ENCODE measurements around the gene BORCS5.

The BORCS5 gene

DNA sequence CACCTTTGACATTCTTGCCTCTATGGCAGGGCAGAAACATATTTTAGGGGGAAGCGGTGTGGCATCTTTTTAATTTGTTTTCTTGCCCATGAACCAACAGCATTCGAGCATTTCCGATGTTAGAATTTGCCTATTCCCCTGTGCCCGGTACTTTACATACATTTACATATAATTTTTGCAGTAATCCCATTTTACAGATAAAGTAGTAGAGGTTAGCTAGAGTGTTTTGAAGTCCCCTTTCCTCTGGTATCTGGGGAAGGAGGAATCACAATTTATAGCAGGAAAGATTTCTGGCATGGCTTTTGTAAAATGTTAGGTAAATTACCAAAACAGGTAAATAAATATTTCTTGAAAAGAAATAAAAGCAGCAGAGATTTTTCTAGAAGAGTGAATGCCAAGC is 1.6 kb downstream of the BORCS5 start:
- Mint-ChIP-seq H3K27me3 (no peaks in the 10 kb centered on the region), H3K4me3 (peak overlapping the region; percentile 96), H3K9me3 (no peaks in the 10 kb centered on the region), H3K4me1 (peaks cover 33% of the 10 kb centered on the region), H3K27ac (ENCODE audit: low read depth) (peak overlapping the region; percentile 95), H3K36me3 (ENCODE audit: insufficient read depth) (peaks cover 17% of the 10 kb centered on the region)
- ATAC-seq (replicated peaks; ENCODE audit: extremely low read depth, poor library complexity, severe bottlenecking): no peak
- no peak for DNase-seq (ENCODE audit: low spot score in 2 of 2)

DNA sequence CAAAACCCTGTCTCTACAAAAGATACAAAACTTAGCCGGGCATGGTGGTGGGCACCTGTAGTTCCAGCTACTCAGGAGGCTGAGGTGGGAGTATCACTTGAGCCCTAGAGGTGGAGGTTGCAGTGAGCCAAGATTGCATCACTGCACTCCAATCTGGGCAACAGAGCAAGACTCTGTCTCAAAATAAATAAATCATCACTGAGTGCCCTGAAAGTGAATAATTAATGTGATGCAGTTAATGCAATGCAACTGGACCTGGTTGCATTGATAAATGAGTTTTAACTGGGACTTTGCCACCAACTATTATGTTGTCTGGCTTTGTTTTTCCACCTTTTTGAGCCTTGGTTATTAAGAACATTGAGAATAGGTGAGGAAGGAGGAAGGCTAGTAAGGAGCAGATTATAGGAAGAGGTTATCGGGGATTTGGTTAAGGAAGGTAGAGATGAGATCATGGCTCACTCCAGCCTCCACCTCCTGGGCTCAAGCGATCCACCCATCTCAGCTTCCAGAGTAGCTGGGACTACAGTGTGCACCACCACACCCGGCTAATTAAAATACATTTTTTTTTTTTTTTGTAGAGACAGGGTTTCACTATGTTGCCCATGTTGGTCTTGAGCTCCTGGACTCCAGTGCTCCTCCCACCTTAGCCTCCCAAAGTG is 8.0 kb downstream of the BORCS5 start:
- Mint-ChIP-seq H3K4me1 (peaks cover 57% of the 10 kb centered on the region), H3K9me3 (no peaks in the 10 kb centered on the region), H3K36me3 (ENCODE audit: insufficient read depth) (peaks cover 7% of the 10 kb centered on the region), H3K27me3 (no peaks in the 10 kb centered on the region), H3K4me3 (no peak overlapping the region), H3K27ac (ENCODE audit: low read depth) (peak overlapping the region; percentile 83)
- DNase-seq (ENCODE audit: low spot score in 2 of 2) (no peak), ATAC-seq (replicated peaks; ENCODE audit: extremely low read depth, poor library complexity, severe bottlenecking) (no peak)

DNA sequence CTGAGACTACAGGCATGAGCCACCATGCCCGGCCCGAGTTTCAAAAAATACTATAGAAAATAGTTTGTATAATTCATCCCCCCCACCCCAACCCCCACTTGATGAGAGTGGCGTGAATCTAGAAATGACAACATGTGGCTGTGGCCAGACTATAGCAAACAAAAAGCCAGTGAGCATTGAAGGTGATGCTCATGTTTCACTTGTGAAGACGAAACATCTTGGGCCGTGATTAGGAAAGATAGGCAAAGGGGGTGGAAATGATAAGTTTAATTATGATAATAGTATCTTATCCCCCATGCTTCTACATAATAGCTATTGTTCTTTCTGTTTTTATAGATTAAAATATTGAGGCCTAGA is 8.5 kb downstream of the BORCS5 start:
- Mint-ChIP-seq H3K27me3 (no peaks in the 10 kb centered on the region), H3K4me3 (no peak overlapping the region), H3K9me3 (no peaks in the 10 kb centered on the region), H3K36me3 (ENCODE audit: insufficient read depth) (peaks cover 9% of the 10 kb centered on the region), H3K4me1 (peaks cover 57% of the 10 kb centered on the region), H3K27ac (ENCODE audit: low read depth) (peak overlapping the region; percentile 54)
- ATAC-seq (replicated peaks; ENCODE audit: extremely low read depth, poor library complexity, severe bottlenecking) (peak; percentile 41), DNase-seq (ENCODE audit: low spot score in 2 of 2) (no peak)

DNA sequence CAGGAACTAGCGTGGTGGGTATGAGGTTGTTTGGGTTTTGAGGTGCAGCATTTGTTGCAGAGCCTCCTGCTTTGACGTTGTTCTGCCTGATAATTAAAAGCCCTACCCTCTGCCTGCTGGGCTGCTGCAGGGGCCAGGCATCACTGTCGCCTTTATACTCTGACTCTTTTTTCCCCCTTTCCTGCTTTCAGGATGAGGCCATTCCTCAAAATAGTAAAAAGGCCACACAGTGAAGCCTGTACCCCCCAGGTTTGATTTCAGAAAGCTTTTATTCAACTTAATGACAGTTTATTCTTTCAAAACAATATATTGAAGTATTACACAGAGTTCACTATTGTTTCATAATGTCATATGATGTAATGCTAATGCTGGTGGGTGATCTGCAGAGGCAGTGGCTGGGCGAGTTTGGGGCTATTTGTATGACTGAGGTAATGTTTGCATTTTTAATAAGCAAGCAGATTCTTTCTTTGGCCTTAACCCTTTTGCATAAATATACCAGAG is 9.1 kb downstream of the BORCS5 start:
- peak; percentile 81 for ATAC-seq (replicated peaks; ENCODE audit: extremely low read depth, poor library complexity, severe bottlenecking)
- peak overlapping the region; percentile 54 for H3K27ac Mint-ChIP-seq (ENCODE audit: low read depth)
- H3K9me3 Mint-ChIP-seq: no peaks in the 10 kb centered on the region
- DNase-seq (ENCODE audit: low spot score in 2 of 2): no peak
- H3K27me3 Mint-ChIP-seq: no peaks in the 10 kb centered on the region
- H3K4me3 Mint-ChIP-seq: peak overlapping the region; percentile 33
- H3K36me3 Mint-ChIP-seq (ENCODE audit: insufficient read depth): peaks cover 9% of the 10 kb centered on the region
- peaks cover 57% of the 10 kb centered on the region for H3K4me1 Mint-ChIP-seq

DNA sequence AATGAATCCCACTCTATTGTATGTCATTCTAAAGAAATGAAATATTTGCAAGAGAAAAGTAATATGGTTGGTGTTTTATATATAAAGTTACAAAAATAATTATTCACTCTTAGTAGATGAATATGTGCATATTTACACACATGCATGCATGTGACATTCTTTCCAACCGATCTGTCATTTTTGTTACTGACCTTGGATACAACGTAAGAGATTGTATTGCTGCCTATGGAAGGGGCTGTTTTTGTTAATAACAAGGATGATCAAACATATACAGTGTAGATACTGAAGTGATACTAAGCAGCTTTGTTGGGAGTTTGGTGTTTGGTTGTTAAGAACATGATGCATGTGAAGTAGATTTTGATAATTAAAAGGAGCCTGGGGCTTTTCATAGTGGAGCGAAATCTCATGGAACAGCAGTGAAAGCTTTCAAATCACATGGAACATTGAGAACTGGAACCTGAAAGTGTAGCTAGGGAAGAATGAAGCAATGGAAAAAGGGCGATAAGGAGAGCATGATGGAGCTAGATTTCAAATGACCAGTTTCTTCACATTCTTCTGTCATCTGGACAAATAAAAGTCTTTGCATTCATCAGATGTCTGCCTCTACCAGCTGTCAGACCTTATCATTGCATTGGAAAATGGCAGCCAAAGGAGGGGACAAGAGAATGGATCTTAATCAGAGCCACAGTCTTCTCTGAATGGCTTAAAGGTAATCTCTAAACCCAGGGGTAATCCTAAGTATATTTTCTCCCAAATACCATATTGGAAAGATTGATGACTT is 10.0 kb downstream of the BORCS5 start:
- no peak for ATAC-seq (replicated peaks; ENCODE audit: extremely low read depth, poor library complexity, severe bottlenecking)
- peaks cover 10% of the 10 kb centered on the region for H3K36me3 Mint-ChIP-seq (ENCODE audit: insufficient read depth)
- DNase-seq (ENCODE audit: low spot score in 2 of 2): no peak
- no peaks in the 10 kb centered on the region for H3K27me3 Mint-ChIP-seq
- H3K4me1 Mint-ChIP-seq: peaks cover 48% of the 10 kb centered on the region
- H3K4me3 Mint-ChIP-seq: no peak overlapping the region
- H3K9me3 Mint-ChIP-seq: no peaks in the 10 kb centered on the region
- no peak overlapping the region for H3K27ac Mint-ChIP-seq (ENCODE audit: low read depth)

DNA sequence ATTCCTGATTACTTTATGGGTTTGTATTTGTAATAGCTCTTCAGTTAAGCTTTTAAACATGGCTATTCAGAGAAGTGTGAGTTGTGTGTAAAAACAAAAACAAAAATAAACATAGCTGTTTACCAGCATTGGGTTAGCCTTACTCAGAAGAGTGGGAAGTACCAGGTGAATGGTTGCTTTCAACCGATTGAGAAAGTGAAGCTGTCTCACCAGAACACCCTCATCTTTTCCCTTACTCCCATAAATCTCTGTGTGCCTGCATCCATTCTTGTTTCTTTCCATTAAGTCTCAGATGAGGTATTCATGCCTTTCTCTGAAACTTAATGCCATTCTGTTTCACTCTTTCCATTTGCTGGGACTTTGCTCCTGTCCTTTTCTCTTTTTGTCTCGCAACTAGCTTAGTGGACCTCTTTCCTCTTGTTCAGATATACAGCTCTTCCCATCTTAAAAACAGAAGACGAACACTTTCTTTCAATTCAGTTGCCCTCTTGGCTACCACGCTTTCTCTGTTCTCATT is 10.7 kb downstream of the BORCS5 start:
- Mint-ChIP-seq H3K27me3 (no peaks in the 10 kb centered on the region), H3K36me3 (ENCODE audit: insufficient read depth) (peaks cover 10% of the 10 kb centered on the region), H3K4me1 (peaks cover 45% of the 10 kb centered on the region), H3K9me3 (no peaks in the 10 kb centered on the region), H3K27ac (ENCODE audit: low read depth) (peak overlapping the region; percentile 18), H3K4me3 (no peak overlapping the region)
- no peak for ATAC-seq (replicated peaks; ENCODE audit: extremely low read depth, poor library complexity, severe bottlenecking)
- no peak for DNase-seq (ENCODE audit: low spot score in 2 of 2)

DNA sequence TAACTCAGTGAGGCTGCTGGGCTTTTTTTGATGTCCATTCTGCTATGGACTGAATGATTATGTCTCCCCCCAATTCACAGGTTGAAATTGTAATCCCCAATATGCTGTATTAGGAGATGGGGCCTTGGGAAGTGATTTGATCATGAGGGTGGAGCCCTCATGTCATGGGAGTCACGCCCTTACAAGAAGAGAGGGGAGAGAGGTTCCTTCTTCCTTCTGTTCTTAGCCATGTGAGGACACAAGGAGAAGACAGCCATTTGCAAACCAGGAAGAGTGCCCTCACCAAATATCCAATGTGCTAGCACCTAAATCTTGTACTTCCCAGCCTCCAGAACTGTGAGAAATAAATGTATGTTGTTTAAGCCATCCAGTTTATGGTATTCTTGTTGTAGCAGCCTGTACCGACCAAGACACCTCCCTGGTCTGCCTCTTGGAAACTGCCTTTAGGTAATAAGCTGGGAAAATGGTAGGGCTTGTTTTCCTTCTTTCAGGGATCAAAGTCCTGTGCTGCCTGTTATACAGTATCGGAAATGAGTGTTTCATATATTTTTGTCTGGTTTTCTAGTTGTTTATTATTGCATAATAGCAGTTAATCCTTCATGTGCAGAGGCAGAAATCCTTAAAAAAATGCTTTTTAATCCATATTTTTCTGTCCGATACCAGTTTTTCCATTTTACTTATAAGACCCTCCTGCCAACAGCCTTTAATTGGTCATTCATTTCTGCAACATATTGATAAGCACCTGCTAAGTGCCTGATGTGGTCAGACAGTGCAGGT is 16.3 kb downstream of the BORCS5 start:
- peak overlapping the region; percentile 33 for H3K27ac Mint-ChIP-seq (ENCODE audit: low read depth)
- no peak for DNase-seq (ENCODE audit: low spot score in 2 of 2)
- no peak overlapping the region for H3K4me3 Mint-ChIP-seq
- no peak for ATAC-seq (replicated peaks; ENCODE audit: extremely low read depth, poor library complexity, severe bottlenecking)
- H3K27me3 Mint-ChIP-seq: no peaks in the 10 kb centered on the region
- H3K9me3 Mint-ChIP-seq: no peaks in the 10 kb centered on the region
- peaks cover 27% of the 10 kb centered on the region for H3K4me1 Mint-ChIP-seq
- peaks cover 20% of the 10 kb centered on the region for H3K36me3 Mint-ChIP-seq (ENCODE audit: insufficient read depth)

DNA sequence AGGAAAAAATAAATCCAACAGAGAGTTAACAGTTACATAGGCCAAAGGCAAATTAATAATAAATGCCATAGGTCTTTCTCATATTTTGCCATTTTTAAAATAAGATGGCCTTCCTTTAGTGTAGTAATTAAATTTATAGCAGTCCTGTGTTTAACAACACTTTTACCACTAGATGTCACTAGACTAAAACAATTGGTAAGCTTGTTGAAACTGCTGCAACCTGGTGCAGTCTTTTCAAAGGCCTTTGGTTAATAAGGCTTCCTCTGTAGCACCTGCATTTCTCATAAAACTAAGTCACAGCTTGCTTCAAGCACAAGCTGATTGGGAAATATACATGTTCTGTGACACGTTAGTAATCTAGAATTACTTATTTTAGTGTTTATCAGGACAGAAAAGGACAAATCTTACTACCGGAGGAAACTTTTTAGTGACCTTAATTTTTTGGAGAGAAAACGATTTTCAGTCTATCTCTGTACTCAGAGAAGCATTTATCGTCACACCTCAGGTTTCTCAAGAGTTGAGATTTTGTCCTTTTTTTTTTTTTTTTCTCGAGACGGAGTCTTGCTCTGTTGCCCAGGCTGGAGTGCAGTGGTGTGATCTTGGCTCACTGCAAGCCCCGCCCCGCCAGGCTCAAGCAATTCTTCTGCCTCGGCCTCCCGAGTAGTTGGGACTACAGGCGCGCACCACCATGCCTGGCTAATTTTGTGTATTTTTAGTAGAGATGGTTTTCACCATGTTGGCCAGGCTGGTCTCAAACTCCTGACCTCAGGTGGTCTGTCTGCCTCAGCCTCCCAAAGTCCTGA is 20.0 kb downstream of the BORCS5 start:
- no peaks in the 10 kb centered on the region for H3K9me3 Mint-ChIP-seq
- H3K36me3 Mint-ChIP-seq (ENCODE audit: insufficient read depth): peaks cover 25% of the 10 kb centered on the region
- no peaks in the 10 kb centered on the region for H3K27me3 Mint-ChIP-seq
- DNase-seq (ENCODE audit: low spot score in 2 of 2): peak in 1 of 2 donors; percentile 23
- no peak overlapping the region for H3K4me3 Mint-ChIP-seq
- peak overlapping the region; percentile 95 for H3K27ac Mint-ChIP-seq (ENCODE audit: low read depth)
- H3K4me1 Mint-ChIP-seq: peaks cover 52% of the 10 kb centered on the region
- no peak for ATAC-seq (replicated peaks; ENCODE audit: extremely low read depth, poor library complexity, severe bottlenecking)

DNA sequence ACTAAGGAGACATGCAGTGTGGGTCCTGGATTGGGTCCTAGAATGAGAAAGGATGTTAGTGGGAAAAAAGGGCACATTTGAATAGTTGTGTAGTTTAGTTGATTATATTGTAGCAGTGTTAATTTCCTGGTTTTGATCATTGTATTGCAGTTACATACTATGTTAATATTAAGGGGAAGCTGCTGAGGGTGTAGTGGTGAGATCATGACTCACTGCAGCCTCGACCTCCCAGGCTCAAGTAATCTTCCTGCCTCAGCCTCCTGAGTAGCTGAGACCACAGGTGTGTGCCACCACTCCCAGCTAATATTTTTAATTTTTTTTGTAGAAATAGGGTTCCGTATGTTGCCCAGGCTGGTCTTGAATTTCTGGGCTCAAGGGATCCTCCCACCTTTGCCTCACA is 21.7 kb downstream of the BORCS5 start:
- H3K9me3 Mint-ChIP-seq: no peaks in the 10 kb centered on the region
- H3K36me3 Mint-ChIP-seq (ENCODE audit: insufficient read depth): peaks cover 17% of the 10 kb centered on the region
- H3K27ac Mint-ChIP-seq (ENCODE audit: low read depth): peak overlapping the region; percentile 95
- peaks cover 59% of the 10 kb centered on the region for H3K4me1 Mint-ChIP-seq
- ATAC-seq (replicated peaks; ENCODE audit: extremely low read depth, poor library complexity, severe bottlenecking) (no peak), DNase-seq (ENCODE audit: low spot score in 2 of 2) (no peak)
- no peak overlapping the region for H3K4me3 Mint-ChIP-seq
- no peaks in the 10 kb centered on the region for H3K27me3 Mint-ChIP-seq

DNA sequence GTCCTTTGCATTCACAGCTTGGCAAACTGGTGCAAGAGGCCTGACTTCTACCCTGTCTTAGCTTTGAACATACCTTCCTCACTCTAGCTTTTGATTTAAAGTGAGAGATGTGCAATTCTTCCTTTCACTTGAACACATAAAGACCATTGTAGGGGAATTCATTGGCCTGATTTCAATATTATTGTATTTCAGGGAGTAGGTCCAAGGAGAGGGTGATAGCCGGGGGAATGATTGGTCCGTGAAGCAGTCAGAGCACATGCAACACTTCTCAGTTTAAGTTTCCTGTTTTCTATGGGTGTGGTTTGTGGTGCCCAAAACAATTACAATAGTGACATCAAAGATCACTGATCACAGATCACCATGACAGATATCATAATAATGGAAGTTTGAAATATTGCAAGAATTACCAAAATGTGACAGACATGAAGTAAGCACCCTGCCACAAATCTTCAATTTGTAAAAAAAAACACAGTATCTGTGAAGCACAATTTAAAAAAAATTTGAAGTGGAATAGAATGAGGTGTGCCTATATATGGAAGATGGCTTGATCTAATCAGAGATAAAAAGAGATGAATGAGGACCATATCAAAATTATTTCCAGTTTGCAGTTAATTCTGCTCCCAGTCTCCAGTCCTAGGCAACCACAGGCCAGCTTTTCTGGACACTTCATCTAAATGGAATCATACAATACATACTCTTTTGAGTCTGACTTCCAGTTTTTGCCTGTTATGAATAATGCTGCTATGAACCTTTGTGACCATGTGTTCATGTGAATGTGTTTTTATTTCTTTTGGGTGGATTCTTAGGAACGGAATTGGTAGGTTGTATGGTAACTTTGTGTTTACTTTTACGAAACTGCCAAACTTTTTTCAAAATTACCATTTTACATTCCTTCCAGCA is 23.2 kb downstream of the BORCS5 start:
- Mint-ChIP-seq H3K4me3 (peak overlapping the region; percentile 51), H3K27me3 (no peaks in the 10 kb centered on the region), H3K27ac (ENCODE audit: low read depth) (peak overlapping the region; percentile 95), H3K36me3 (ENCODE audit: insufficient read depth) (peaks cover 22% of the 10 kb centered on the region), H3K9me3 (no peaks in the 10 kb centered on the region), H3K4me1 (peaks cover 73% of the 10 kb centered on the region)
- ATAC-seq (replicated peaks; ENCODE audit: extremely low read depth, poor library complexity, severe bottlenecking) (peak; percentile 88), DNase-seq (ENCODE audit: low spot score in 2 of 2) (peak in 1 of 2 donors; percentile 73)

DNA sequence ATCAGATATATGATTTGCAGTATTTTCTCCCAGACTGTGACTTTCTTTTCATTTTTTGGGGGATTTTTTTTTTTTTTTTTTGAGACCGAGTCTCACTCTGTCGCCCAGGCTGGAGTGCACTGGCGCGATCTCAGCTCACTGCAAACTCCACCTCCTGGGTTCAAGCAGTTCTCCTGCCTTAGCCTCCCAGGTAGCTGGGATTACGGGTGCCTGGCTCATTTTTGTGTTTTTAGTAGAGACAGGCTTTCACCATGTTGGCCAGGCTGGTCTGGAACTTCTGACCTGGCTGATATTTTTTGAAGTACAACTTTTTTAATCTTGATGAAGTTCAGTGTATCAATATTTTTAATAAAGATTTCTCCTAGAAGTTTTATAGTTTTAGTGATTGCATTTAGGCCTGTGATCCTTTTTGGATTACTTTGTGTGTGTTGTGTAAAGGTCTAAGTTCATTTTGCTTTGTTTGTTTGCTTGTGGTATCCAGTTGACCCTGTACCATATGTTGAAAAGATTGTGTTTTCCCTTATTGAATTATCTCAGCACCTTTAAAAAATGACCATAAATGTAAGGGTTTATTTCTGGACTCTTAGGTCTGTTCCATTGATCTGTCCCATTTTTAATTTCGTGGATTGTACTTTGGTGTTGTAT is 24.2 kb downstream of the BORCS5 start:
- Mint-ChIP-seq H3K36me3 (ENCODE audit: insufficient read depth) (peaks cover 24% of the 10 kb centered on the region), H3K27me3 (no peaks in the 10 kb centered on the region), H3K4me3 (no peak overlapping the region), H3K4me1 (peaks cover 79% of the 10 kb centered on the region), H3K9me3 (no peaks in the 10 kb centered on the region), H3K27ac (ENCODE audit: low read depth) (peak overlapping the region; percentile 95)
- no peak for ATAC-seq (replicated peaks; ENCODE audit: extremely low read depth, poor library complexity, severe bottlenecking)
- DNase-seq (ENCODE audit: low spot score in 2 of 2): no peak
